Measurements from ENCODE around the gene POLR1A. TPM values are rescaled to one million over a fixed set of nuclear protein-coding genes. Genes with fewer than 3 reads are reported as not detected.

The POLR1A gene
- total RNA-seq, 1 experiment from 2014 or later = 47.5 TPM

DNA sequence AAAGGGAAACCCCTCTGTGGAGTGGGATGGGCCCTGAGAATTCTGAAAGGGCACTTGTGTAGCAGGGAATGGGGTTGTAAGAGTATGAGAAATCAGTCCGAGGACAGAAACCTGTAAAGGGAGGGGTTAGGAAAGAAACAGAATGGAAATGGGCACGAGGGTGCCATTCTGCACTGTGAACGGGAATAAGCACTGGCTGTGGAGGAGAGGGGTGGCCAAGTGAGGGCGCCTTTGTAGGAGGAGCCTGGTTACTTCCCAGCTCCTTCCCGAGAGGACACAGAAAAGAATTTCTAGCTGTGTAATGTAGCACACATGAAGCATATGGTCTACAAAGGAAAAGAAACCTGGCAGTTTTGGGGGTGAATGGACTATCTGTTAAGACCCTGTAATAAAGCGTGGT lies 53.4 kb downstream of the POLR1A start (continued):
- no peak for TF ChIP-seq ZNF219 (CRISPR knock-in tag; IDR thresholded peaks at IDR 0.05; ENCODE audit: borderline replicate concordance)
- TF ChIP-seq ETV6 (CRISPR knock-in tag; IDR thresholded peaks at IDR 0.05) = no peak
- TF ChIP-seq, protein P1, sequence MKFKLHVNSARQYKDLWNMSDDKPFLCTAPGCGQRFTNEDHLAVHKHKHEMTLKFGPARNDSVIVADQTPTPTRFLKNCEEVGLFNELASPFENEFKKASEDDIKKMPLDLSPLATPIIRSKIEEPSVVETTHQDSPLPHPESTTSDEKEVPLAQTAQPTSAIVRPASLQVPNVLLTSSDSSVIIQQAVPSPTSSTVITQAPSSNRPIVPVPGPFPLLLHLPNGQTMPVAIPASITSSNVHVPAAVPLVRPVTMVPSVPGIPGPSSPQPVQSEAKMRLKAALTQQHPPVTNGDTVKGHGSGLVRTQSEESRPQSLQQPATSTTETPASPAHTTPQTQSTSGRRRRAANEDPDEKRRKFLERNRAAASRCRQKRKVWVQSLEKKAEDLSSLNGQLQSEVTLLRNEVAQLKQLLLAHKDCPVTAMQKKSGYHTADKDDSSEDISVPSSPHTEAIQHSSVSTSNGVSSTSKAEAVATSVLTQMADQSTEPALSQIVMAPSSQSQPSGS (CRISPR knock-in tag; IDR thresholded peaks at IDR 0.05; ENCODE audit: borderline replicate concordance, low read depth) = no peak

DNA sequence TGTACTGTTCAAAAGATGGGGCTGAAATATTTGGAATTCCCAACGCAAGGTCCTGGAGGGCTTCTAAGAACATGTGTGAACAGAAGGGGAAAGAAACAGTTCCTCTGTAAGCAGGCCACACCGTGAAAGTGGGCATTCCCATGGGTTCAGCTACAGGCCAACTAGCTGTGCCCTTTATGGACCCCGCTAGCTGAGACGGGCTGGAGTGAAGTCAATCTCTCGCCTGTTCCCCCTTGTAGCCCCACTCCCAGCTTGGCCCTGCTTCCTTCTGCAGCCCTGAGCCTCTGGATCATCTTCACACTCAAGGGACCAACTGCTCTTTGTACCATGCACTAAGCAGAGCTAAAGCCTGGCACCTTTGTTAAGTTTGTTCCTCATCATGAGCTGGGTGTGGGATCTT lies 55.4 kb downstream of the POLR1A start:
- ChIA-PET CTCF (interaction anchor here (0.6 to 0.9 kb wide), 2 partner anchors 161 to 212 kb away, joined by 3 read pairs; partner anchors contain the start of gene ST3GAL5), POLR2A (no interaction called here)
- Mint-ChIP-seq H3K4me3 (no peak overlapping the region), H3K4me1 (no peaks in the 10 kb centered on the region), H3K36me3 (peaks cover 54% of the 10 kb centered on the region), H3K9me3 (no peaks in the 10 kb centered on the region), H3K27ac (no peak overlapping the region), H3K27me3 (ENCODE audit: low read depth) (no peaks in the 10 kb centered on the region)
- DNase-seq (ENCODE audit: low spot score) (no peak), ATAC-seq (no peak)
- TF ChIP-seq ETV6 (CRISPR knock-in tag; IDR thresholded peaks at IDR 0.05) (no peak), ATF1 (CRISPR knock-in tag; IDR thresholded peaks at IDR 0.05) (no peak), CBFB (CRISPR knock-in tag; IDR thresholded peaks at IDR 0.05; ENCODE audit: low read depth) (no peak), ZNF671 (CRISPR knock-in tag; IDR thresholded peaks at IDR 0.05) (no peak), PRRX2 (CRISPR knock-in tag; IDR thresholded peaks at IDR 0.05) (no peak), SMAD4 (CRISPR knock-in tag; IDR thresholded peaks at IDR 0.05) (no peak), NR1H2 (CRISPR knock-in tag; IDR thresholded peaks at IDR 0.05) (no peak), ZNF423 (CRISPR knock-in tag; IDR thresholded peaks at IDR 0.05) (no peak), KAT7 (CRISPR knock-in tag; IDR thresholded peaks at IDR 0.05; ENCODE audit: borderline replicate concordance) (no peak), TEAD1 (CRISPR knock-in tag; IDR thresholded peaks at IDR 0.05) (no peak), ZBTB21 (CRISPR knock-in tag; IDR thresholded peaks at IDR 0.05; ENCODE audit: borderline replicate concordance) (no peak), RELA (CRISPR knock-in tag; IDR thresholded peaks at IDR 0.05; ENCODE audit: borderline replicate concordance) (no peak), NR2C2 (CRISPR knock-in tag; IDR thresholded peaks at IDR 0.05) (no peak)
- TF ChIP-seq, protein P2, sequence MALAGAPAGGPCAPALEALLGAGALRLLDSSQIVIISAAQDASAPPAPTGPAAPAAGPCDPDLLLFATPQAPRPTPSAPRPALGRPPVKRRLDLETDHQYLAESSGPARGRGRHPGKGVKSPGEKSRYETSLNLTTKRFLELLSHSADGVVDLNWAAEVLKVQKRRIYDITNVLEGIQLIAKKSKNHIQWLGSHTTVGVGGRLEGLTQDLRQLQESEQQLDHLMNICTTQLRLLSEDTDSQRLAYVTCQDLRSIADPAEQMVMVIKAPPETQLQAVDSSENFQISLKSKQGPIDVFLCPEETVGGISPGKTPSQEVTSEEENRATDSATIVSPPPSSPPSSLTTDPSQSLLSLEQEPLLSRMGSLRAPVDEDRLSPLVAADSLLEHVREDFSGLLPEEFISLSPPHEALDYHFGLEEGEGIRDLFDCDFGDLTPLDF (CRISPR knock-in tag; IDR thresholded peaks at IDR 0.05) = no peak
- TF ChIP-seq, protein P3, sequence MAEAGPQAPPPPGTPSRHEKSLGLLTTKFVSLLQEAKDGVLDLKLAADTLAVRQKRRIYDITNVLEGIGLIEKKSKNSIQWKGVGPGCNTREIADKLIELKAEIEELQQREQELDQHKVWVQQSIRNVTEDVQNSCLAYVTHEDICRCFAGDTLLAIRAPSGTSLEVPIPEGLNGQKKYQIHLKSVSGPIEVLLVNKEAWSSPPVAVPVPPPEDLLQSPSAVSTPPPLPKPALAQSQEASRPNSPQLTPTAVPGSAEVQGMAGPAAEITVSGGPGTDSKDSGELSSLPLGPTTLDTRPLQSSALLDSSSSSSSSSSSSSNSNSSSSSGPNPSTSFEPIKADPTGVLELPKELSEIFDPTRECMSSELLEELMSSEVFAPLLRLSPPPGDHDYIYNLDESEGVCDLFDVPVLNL (CRISPR knock-in tag; IDR thresholded peaks at IDR 0.05; ENCODE audit: borderline replicate concordance, low read depth) = no peak

DNA sequence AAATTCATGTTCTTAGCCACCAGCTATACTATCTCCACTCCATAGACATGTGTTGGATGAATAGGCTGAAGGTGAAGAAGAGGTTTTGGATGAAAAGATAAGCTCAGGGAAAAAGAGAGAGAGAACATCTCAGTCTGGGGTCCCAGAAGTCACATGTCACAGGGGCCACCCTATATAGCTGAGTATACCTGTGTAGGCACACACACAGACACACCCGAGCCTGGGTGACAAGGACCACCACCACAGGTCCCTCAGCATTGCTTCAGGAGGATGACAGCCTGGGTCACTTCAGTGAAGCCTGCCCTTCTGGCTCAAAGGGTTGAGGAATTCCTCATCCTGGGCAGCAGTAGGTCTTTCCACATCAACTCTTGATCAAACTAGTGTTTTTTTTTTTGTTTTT lies 56.2 kb downstream of the POLR1A start:
- CTCF ChIA-PET = no interaction called here
- Mint-ChIP-seq H3K27ac (no peak overlapping the region), H3K36me3 (peaks cover 59% of the 10 kb centered on the region), H3K4me1 (no peaks in the 10 kb centered on the region), H3K9me3 (no peaks in the 10 kb centered on the region), H3K27me3 (ENCODE audit: low read depth) (no peaks in the 10 kb centered on the region), H3K4me3 (no peak overlapping the region)
- POLR2A ChIA-PET = no interaction called here
- DNase-seq (ENCODE audit: low spot score) = no peak
- TF ChIP-seq RORB (CRISPR knock-in tag; IDR thresholded peaks at IDR 0.05) (no peak), EMX1 (CRISPR knock-in tag; IDR thresholded peaks at IDR 0.05) (no peak), NR1H2 (CRISPR knock-in tag; IDR thresholded peaks at IDR 0.05) (no peak), SP1 (CRISPR knock-in tag; conservative IDR thresholded peaks at IDR 0.05) (no peak), TEAD4 (CRISPR knock-in tag; IDR thresholded peaks at IDR 0.05) (no peak), PRRX2 (CRISPR knock-in tag; IDR thresholded peaks at IDR 0.05) (no peak), NR2C2 (CRISPR knock-in tag; IDR thresholded peaks at IDR 0.05) (no peak)
- TF ChIP-seq, protein P4, sequence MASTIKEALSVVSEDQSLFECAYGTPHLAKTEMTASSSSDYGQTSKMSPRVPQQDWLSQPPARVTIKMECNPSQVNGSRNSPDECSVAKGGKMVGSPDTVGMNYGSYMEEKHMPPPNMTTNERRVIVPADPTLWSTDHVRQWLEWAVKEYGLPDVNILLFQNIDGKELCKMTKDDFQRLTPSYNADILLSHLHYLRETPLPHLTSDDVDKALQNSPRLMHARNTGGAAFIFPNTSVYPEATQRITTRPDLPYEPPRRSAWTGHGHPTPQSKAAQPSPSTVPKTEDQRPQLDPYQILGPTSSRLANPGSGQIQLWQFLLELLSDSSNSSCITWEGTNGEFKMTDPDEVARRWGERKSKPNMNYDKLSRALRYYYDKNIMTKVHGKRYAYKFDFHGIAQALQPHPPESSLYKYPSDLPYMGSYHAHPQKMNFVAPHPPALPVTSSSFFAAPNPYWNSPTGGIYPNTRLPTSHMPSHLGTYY (CRISPR knock-in tag; IDR thresholded peaks at IDR 0.05) = no peak
- TF ChIP-seq, protein P5, sequence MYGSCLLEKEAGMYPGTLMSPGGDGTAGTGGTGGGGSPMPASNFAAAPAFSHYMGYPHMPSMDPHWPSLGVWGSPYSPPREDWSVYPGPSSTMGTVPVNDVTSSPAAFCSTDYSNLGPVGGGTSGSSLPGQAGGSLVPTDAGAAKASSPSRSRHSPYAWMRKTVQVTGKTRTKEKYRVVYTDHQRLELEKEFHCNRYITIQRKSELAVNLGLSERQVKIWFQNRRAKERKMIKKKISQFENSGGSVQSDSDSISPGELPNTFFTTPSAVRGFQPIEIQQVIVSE (CRISPR knock-in tag; IDR thresholded peaks at IDR 0.05; ENCODE audit: borderline replicate concordance) = no peak
- TF ChIP-seq, protein P6, sequence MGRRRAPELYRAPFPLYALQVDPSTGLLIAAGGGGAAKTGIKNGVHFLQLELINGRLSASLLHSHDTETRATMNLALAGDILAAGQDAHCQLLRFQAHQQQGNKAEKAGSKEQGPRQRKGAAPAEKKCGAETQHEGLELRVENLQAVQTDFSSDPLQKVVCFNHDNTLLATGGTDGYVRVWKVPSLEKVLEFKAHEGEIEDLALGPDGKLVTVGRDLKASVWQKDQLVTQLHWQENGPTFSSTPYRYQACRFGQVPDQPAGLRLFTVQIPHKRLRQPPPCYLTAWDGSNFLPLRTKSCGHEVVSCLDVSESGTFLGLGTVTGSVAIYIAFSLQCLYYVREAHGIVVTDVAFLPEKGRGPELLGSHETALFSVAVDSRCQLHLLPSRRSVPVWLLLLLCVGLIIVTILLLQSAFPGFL (CRISPR knock-in tag; IDR thresholded peaks at IDR 0.05; ENCODE audit: borderline replicate concordance) = no peak
- TF ChIP-seq, protein P7, sequence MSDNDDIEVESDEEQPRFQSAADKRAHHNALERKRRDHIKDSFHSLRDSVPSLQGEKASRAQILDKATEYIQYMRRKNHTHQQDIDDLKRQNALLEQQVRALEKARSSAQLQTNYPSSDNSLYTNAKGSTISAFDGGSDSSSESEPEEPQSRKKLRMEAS (CRISPR knock-in tag; IDR thresholded peaks at IDR 0.05) = no peak
- TF ChIP-seq, protein P8, sequence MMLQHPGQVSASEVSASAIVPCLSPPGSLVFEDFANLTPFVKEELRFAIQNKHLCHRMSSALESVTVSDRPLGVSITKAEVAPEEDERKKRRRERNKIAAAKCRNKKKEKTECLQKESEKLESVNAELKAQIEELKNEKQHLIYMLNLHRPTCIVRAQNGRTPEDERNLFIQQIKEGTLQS (CRISPR knock-in tag; conservative IDR thresholded peaks at IDR 0.05) = no peak
- ATAC-seq = no peak
